H1 (cell line): Measurements from ENCODE around the gene GNG12. TPM values are rescaled to one million over a fixed set of nuclear protein-coding genes. Genes with fewer than 3 reads are reported as not detected.
A peak's percentile ranks its signal among the peaks of the same experiment; 100 is the strongest.

Experiments
- CTCF ChIA-PET: fragments of 300-600 bp; sonication (Branson Sonifier 250); formaldehyde crosslinking; loops from one replicate; lab custom pipeline; 2021; ENCODE audit not compliant: partially characterized antibody; lab: Charles Lee
- POLR2A ChIA-PET: fragments of 300-600 bp; sonication (Branson Sonifier 250); formaldehyde crosslinking; loops from one replicate; lab custom pipeline; 2021; ENCODE audit warnings: inconsistent platforms; ENCODE audit not compliant: partially characterized antibody; lab: Charles Lee
- DNase-seq, 2 experiments: peaks; one replicate each; pipeline versions ENCODE4 v3.0.0 to v3.0.0-alpha.2; 2010 to 2022; ENCODE audit warnings: low spot score in 2 of 2, low read depth in 1 of 2, mixed read lengths in 1 of 2
- FAIRE-seq: peaks from 2 replicates; lab custom pipeline; 2011; peaks lifted over from hg19 to GRCh38; lab: Jason Lieb, UNC
- H2AFZ ChIP-seq: 2 replicates; pipeline ENCODE4 v1.8.1; 2012; ENCODE audit warnings: low read length, inconsistent platforms
- H2AK5ac ChIP-seq: 2 replicates; pipeline ENCODE4 v1.6.1; 2013; ENCODE audit warnings: low read depth, low read length
- H2BK120ac ChIP-seq: replicated peaks from 2 replicates; pipeline ENCODE3; 2013; ENCODE audit warnings: low read depth, low read length, inconsistent platforms
- H2BK12ac ChIP-seq: 2 replicates; pipeline ENCODE4 v1.6.1; 2013; ENCODE audit warnings: low read depth, low read length
- H2BK15ac ChIP-seq: 2 replicates; pipeline ENCODE4 v1.6.1; 2013; ENCODE audit warnings: low read length
- H2BK20ac ChIP-seq: 2 replicates; pipeline ENCODE4 v1.6.1; 2013; ENCODE audit warnings: low read length
- H2BK5ac ChIP-seq: 2 replicates; pipeline ENCODE4 v1.6.1; 2013; ENCODE audit warnings: low read depth, low read length
- H3K14ac ChIP-seq: 2 replicates; pipeline ENCODE4 v1.6.1; 2013; ENCODE audit warnings: inconsistent platforms; ENCODE audit not compliant: insufficient read length
- H3K18ac ChIP-seq: 2 replicates; pipeline ENCODE4 v1.6.1; 2013; ENCODE audit warnings: low read length; ENCODE audit errors: extremely low read depth
- H3K23ac ChIP-seq: 2 replicates; pipeline ENCODE4 v1.6.1; 2013; ENCODE audit warnings: inconsistent platforms; ENCODE audit not compliant: insufficient read length
- H3K23me2 ChIP-seq: 2 replicates; pipeline ENCODE4 v1.6.1; 2013; ENCODE audit warnings: low read depth, low read length
- H3K27ac ChIP-seq: 2 replicates; pipeline ENCODE4 v1.6.1; 2011; ENCODE audit warnings: low read depth, low read length, inconsistent platforms
- H3K27me3 ChIP-seq, 4 experiments: replicated peaks in 1 of 4; 1 replicate in 1 of 4; 2 replicates in 3 of 4; pipeline versions ENCODE4 v1.6.1 to v1.8.1; 2011 to 2013; ENCODE audit warnings: low read length in 3 of 4, mild to moderate bottlenecking in 3 of 4, inconsistent platforms in 2 of 4, mixed read lengths in 2 of 4, moderate library complexity in 1 of 4; ENCODE audit not compliant: control insufficient read depth in 3 of 4, insufficient read depth in 3 of 4; ENCODE audit errors: extremely low read depth in 1 of 4
- H3K36me3 ChIP-seq, 4 experiments: 2 replicates each; pipeline versions ENCODE4 v1.6.1 to v1.8.1; 2011 to 2013; ENCODE audit warnings: mild to moderate bottlenecking in 4 of 4, low read length in 3 of 4, moderate library complexity in 2 of 4, control low read depth in 1 of 4, inconsistent platforms in 1 of 4; ENCODE audit not compliant: insufficient read depth in 4 of 4, control insufficient read depth in 2 of 4
- H3K4ac ChIP-seq: replicated peaks from 2 replicates; pipeline ENCODE3; 2013; ENCODE audit warnings: low read length, low read depth, mixed read lengths, inconsistent platforms; ENCODE audit not compliant: insufficient read length
- H3K4me1 ChIP-seq, 4 experiments: replicated peaks in 1 of 4; 1 replicate in 1 of 4; 2 replicates in 3 of 4; pipeline versions ENCODE4 v1.6.1 to v1.8.1; 2011 to 2013; ENCODE audit warnings: low read length in 3 of 4, inconsistent platforms in 2 of 4, mixed read lengths in 1 of 4; ENCODE audit not compliant: insufficient read depth in 4 of 4, control insufficient read depth in 3 of 4
- H3K4me2 ChIP-seq, 2 experiments: 2 replicates each; pipeline versions ENCODE4 v1.6.1 to v1.8.1; 2011 to 2013; ENCODE audit warnings: low read depth in 2 of 2, low read length in 2 of 2, control low read depth in 1 of 2, inconsistent platforms in 1 of 2, mild to moderate bottlenecking in 1 of 2; ENCODE audit not compliant: insufficient read depth in 1 of 2
- H3K4me3 ChIP-seq, 4 experiments: fragments of 200-600, 300-600 bp in 1 of 4; sonication (generic), shearing (Covaris generic), sonication (Bioruptor Twin) in 1 of 4; 2 replicates each; pipeline versions ENCODE4 v1.5.1 to v1.8.1; 2011 to 2016; ENCODE audit warnings: low read length in 4 of 4, low read depth in 3 of 4, control low read depth in 2 of 4, inconsistent platforms in 2 of 4, mild to moderate bottlenecking in 2 of 4, mixed read lengths in 1 of 4, moderate library complexity in 1 of 4; ENCODE audit not compliant: insufficient read depth in 2 of 4; ENCODE audit errors: extremely low read depth in 1 of 4
- H3K56ac ChIP-seq: replicated peaks from 2 replicates; pipeline ENCODE3; 2013; ENCODE audit warnings: low read depth, mild to moderate bottlenecking, mixed read lengths, low read length, inconsistent platforms; ENCODE audit not compliant: insufficient read length
- H3K79me1 ChIP-seq: 2 replicates; pipeline ENCODE4 v1.6.1; 2013; ENCODE audit warnings: low read depth, low read length, control low read depth
- H3K79me2 ChIP-seq, 2 experiments: 2 replicates each; pipeline versions ENCODE4 v1.6.1 to v1.8.1; 2012 to 2013; ENCODE audit warnings: low read length in 2 of 2, mild to moderate bottlenecking in 2 of 2, inconsistent platforms in 1 of 2; ENCODE audit not compliant: insufficient read depth in 2 of 2, control insufficient read depth in 1 of 2
- H3K9ac ChIP-seq, 4 experiments: replicated peaks in 1 of 4; 1 replicate in 1 of 4; 2 replicates in 3 of 4; pipeline versions ENCODE4 v1.6.1 to v1.8.1; 2011 to 2013; ENCODE audit warnings: low read depth in 3 of 4, low read length in 3 of 4, control low read depth in 2 of 4, mild to moderate bottlenecking in 2 of 4, moderate library complexity in 2 of 4, inconsistent platforms in 1 of 4; ENCODE audit errors: extremely low read depth in 1 of 4
- H3K9me3 ChIP-seq, 2 experiments: 2 replicates each; pipeline versions ENCODE4 v1.6.1 to v1.8.1; 2012 to 2013; ENCODE audit warnings: mild to moderate bottlenecking in 2 of 2, moderate library complexity in 2 of 2, control low read depth in 1 of 2, inconsistent platforms in 1 of 2, low read depth in 1 of 2, low read length in 1 of 2, mixed read lengths in 1 of 2; ENCODE audit not compliant: insufficient read depth in 2 of 2
- H4K20me1 ChIP-seq, 2 experiments: replicated peaks in 1 of 2; 2 replicates each; pipeline versions ENCODE3 to v1.8.1; 2011 to 2013; ENCODE audit warnings: inconsistent platforms in 2 of 2, low read length in 2 of 2, mild to moderate bottlenecking in 1 of 2; ENCODE audit not compliant: insufficient read depth in 2 of 2, control insufficient read depth in 1 of 2
- H4K5ac ChIP-seq: 2 replicates; pipeline ENCODE4 v1.6.1; 2013; ENCODE audit warnings: low read length, low read depth, mixed read lengths, inconsistent platforms; ENCODE audit not compliant: insufficient read length
- H4K8ac ChIP-seq: 2 replicates; pipeline ENCODE4 v1.8.0; 2013; ENCODE audit warnings: mild to moderate bottlenecking, moderate library complexity, low read length, inconsistent platforms; ENCODE audit not compliant: insufficient read depth; ENCODE audit errors: extremely low read depth
- H4K91ac ChIP-seq: replicated peaks from 2 replicates; pipeline ENCODE3; 2013; ENCODE audit warnings: low read length, mixed read lengths, inconsistent platforms; ENCODE audit not compliant: insufficient read length
- ASH2L ChIP-seq: fragments of 200-600, 300-600 bp; sonication (generic); IDR thresholded peaks from one replicate; pipeline ENCODE4 v1.7.1; 2017; ENCODE audit warnings: low read length
- BACH1 ChIP-seq: IDR thresholded peaks from 2 replicates; pipeline ENCODE4 v1.6.1; 2012; ENCODE audit warnings: low read length, improper control_type of control experiment
- BCL11A ChIP-seq, 2 experiments: IDR thresholded peaks; one replicate each; pipeline ENCODE4 v1.6.1; 2011; ENCODE audit warnings: low read depth in 2 of 2, low read length in 2 of 2, mild to moderate bottlenecking in 2 of 2
- CHD2 ChIP-seq: IDR thresholded peaks from 2 replicates; pipeline ENCODE4 v1.6.1; 2012; ENCODE audit warnings: low read length, improper control_type of control experiment
- EP300 ChIP-seq, 2 experiments: IDR thresholded peaks; 1 replicate in 1 of 2; 2 replicates in 1 of 2; pipeline ENCODE4 v1.6.1; 2011 to 2012; ENCODE audit warnings: low read depth in 2 of 2, low read length in 2 of 2, mild to moderate bottlenecking in 2 of 2, borderline replicate concordance in 1 of 2, inconsistent platforms in 1 of 2, moderate library complexity in 1 of 2
- NRF1 ChIP-seq: IDR thresholded peaks from 2 replicates; pipeline ENCODE4 v1.6.1; 2011; ENCODE audit warnings: mild to moderate bottlenecking, low read depth, low read length, improper control_type of control experiment
- RXRA ChIP-seq: IDR thresholded peaks from 2 replicates; pipeline ENCODE4 v1.6.1; 2011; ENCODE audit warnings: low read depth, mild to moderate bottlenecking, low read length, moderate library complexity; ENCODE audit not compliant: insufficient read depth
- SIN3A ChIP-seq, 2 experiments: IDR thresholded peaks in 1 of 2; conservative IDR thresholded peaks in 1 of 2; 2 replicates each; pipeline ENCODE4 v1.6.1; 2011 to 2012; ENCODE audit warnings: low read length in 2 of 2, improper control_type of control experiment in 1 of 2, low read depth in 1 of 2, mild to moderate bottlenecking in 1 of 2
- WGBS, 2 experiments: shearing (Covaris generic) in 1 of 2; methylation state at CpG; one replicate each; pipeline versions ENCODE4 v1.1.6 to v1.1.7; 2013 to 2015; ENCODE audit warnings: low lambda C conversion rate in 2 of 2, mixed read lengths in 2 of 2, inconsistent platforms in 1 of 2, low coverage in 1 of 2, missing lambda C conversion rate in 1 of 2; ENCODE audit not compliant: insufficient replicate concordance in 2 of 2, insufficient coverage in 1 of 2, insufficient read length in 1 of 2; ENCODE audit errors: extremely low coverage in 1 of 2, missing lambda C conversion rate in 1 of 2; 5-methylcytosine and 5-hydroxymethylcytosine counted together
- polyA plus RNA-seq, 7 experiments: library from polyadenylated mRNA; depleted of rRNA in 3 of 7; stranded (reverse) in 5 of 7; unstranded in 2 of 7; fragments of >200 nt in 5 of 7; fragments of 200-250 nt in 2 of 7; gene quantifications; 1 replicate in 5 of 7; 2 replicates in 1 of 7; 4 replicates in 1 of 7; pipeline versions ENCODE4 v1.2.1 to v1.2.3, GENCODE V29; 2011 to 2013; ENCODE audit warnings: missing spikeins in 2 of 7, mixed read lengths in 2 of 7
- total RNA-seq: library from RNA; stranded (reverse); fragmentation: NEBNext Ultra II Directional; extraction: Animal tissue kit (Norgen Biotek cat#: 25700); gene quantifications from 2 replicates; pipeline ENCODE4 v1.2.1, GENCODE V29; 2021
- TF ChIP-seq, protein P1 (sequence below): IDR thresholded peaks from 2 replicates; pipeline ENCODE4 v1.6.1; 2011; ENCODE audit warnings: low read length, improper control_type of control experiment
- TF ChIP-seq, protein P2 (sequence below): IDR thresholded peaks from 2 replicates; pipeline ENCODE4 v1.6.1; 2012; ENCODE audit warnings: inconsistent platforms

The GNG12 gene
- total and polyA plus RNA-seq, 2 of the 8 experiments (the other 6 are each of a cell fraction or from before 2014, with no cell fraction given) = 11.4 to 35.8 TPM

DNA sequence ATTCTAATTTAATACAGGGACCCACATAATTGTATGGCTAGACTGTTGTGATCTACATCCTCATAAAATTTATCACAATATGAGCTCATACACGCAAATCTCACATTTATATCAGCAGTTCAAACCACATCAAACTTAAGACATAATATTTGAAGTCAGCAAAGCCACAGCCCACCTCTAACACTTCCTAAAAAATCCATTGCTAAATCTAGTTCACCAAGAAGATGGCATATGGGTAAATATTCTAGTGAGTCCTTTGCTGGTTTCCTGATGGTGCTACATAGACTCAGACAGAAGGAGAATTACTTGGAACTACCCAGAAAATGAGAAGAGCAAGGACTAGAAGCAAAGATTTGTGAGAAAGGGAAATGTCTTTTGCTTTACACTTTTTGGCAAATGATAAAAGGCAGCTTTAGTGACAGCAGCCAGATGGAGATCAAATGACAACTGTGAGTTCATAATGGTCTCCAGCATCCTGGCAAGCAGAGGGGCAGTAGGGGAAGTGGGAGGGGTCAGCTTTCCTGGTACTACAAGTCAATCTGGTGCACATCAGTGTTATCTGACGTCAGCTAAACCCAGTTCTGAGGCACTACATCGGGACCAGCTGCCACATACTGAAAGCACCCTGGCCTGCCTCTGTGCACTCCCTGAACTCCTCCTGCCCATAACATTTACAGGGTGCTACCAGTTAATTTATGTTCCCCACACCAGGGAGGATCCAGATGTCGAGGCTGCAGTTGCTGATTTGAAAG, 158.8 kb downstream of the GNG12 start:
- H2BK15ac ChIP-seq = no peak overlapping the region
- no peaks in the 10 kb centered on the region for H3K36me3 ChIP-seq
- H4K91ac ChIP-seq = no peak overlapping the region
- H3K56ac ChIP-seq = no peak overlapping the region
- no peak overlapping the region for H3K4ac ChIP-seq
- H2BK20ac ChIP-seq = no peak overlapping the region
- no peak overlapping the region for H4K5ac ChIP-seq
- no peaks in the 10 kb centered on the region for H3K9me3 ChIP-seq
- no peak overlapping the region for H3K23ac ChIP-seq
- ChIA-PET POLR2A (interaction anchor here (0.7 to 7.3 kb wide), 2 partner anchors 11 to 22 kb away, joined by 3 to 34 read pairs; partner anchors contain the start of gene GADD45A), CTCF (interaction anchor here (0.6 to 5.0 kb wide), 17 partner anchors 8 to 745 kb away, joined by 3 to 29 read pairs (median 4); partner anchors contain the start of gene GADD45A)
- H3K14ac ChIP-seq = no peak overlapping the region
- H3K4me1 ChIP-seq = no peaks in the 10 kb centered on the region
- H3K79me1 ChIP-seq = no peaks in the 10 kb centered on the region
- no peak overlapping the region for H2BK120ac ChIP-seq
- H4K8ac ChIP-seq = no peak overlapping the region
- H3K9ac ChIP-seq = no peak overlapping the region
- H3K18ac ChIP-seq = no peak overlapping the region
- no peak overlapping the region for H3K4me2 ChIP-seq
- DNase-seq (no peak), FAIRE-seq (no peak)
- no peaks in the 10 kb centered on the region for H4K20me1 ChIP-seq
- no peak overlapping the region for H2BK5ac ChIP-seq
- no peak overlapping the region for H3K4me3 ChIP-seq
- 0 out of 2 replicates have a peak overlapping the region, but pooled peaks have one; percentile 42 for H2AFZ ChIP-seq
- H3K27ac ChIP-seq = no peak overlapping the region
- no peak overlapping the region for H2BK12ac ChIP-seq
- H3K79me2 ChIP-seq = no peaks in the 10 kb centered on the region
- H3K27me3 ChIP-seq = no peaks in the 10 kb centered on the region
- no peaks in the 10 kb centered on the region; the same call in 1 of the 2 replicates for H3K23me2 ChIP-seq
- 70% methylated on average over 4 of the region's 4 CpGs; no CpG with 5 or more reads in 1 of the 2 experiments for WGBS, 2 experiments
- H2AK5ac ChIP-seq = no peak overlapping the region
- TF ChIP-seq CHD2 (no peak), NRF1 (no peak), EP300 (IDR thresholded peaks at IDR 0.05; ENCODE audit: borderline replicate concordance in 1 of 2, low read depth in 2 of 2, low read length in 2 of 2) (no peak), RXRA (no peak), BCL11A (IDR thresholded peaks at IDR 0.05; ENCODE audit: low read depth in 2 of 2, low read length in 2 of 2) (no peak), ASH2L (no peak), BACH1 (no peak), SIN3A (conservative IDR thresholded peaks at IDR 0.05 in 1 of 2, IDR thresholded peaks at IDR 0.05 in 1 of 2; ENCODE audit: low read depth in 1 of 2, low read length in 2 of 2) (no peak)
- TF ChIP-seq, protein P1, sequence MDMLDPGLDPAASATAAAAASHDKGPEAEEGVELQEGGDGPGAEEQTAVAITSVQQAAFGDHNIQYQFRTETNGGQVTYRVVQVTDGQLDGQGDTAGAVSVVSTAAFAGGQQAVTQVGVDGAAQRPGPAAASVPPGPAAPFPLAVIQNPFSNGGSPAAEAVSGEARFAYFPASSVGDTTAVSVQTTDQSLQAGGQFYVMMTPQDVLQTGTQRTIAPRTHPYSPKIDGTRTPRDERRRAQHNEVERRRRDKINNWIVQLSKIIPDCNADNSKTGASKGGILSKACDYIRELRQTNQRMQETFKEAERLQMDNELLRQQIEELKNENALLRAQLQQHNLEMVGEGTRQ = no peak
- TF ChIP-seq, protein P2, sequence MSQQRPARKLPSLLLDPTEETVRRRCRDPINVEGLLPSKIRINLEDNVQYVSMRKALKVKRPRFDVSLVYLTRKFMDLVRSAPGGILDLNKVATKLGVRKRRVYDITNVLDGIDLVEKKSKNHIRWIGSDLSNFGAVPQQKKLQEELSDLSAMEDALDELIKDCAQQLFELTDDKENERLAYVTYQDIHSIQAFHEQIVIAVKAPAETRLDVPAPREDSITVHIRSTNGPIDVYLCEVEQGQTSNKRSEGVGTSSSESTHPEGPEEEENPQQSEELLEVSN = no peak
